CD4-positive, alpha-beta T cell treated with Interleukin-15 for 1 hour (primary cell): ENCODE results near the gene IMMP2L.
"Not testable (repeated sequence)": the region's sequence is repeated elsewhere in the genome, so short reads cannot be mapped to it uniquely, and the experiment has no call there.

Experiments used
- DNase-seq: peaks from one replicate; pipeline ENCODE4 v3.0.0-alpha.2; 2020

Gene IMMP2L

DNA sequence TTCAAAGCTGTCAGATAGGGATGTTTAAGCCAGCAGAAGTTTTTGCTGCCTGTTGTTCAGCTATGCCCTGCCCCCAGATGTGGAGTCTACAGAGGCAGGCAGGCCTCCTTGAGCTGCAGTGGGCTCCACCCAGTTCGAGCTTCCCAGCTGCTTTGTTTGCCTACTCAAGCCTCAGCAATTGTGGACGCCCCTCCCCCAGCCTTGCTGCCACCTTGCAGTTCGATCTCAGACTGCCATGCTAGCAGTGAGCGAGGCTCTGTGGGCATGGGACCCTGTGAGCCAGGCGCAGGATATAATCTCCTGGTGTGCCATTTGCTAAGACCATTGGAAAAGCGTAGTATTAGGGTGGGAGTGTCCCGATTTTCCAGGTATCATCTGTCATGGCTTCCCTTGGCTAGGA lies 901.7 kb downstream of the IMMP2L start:
- not testable (repeated sequence) for DNase-seq

DNA sequence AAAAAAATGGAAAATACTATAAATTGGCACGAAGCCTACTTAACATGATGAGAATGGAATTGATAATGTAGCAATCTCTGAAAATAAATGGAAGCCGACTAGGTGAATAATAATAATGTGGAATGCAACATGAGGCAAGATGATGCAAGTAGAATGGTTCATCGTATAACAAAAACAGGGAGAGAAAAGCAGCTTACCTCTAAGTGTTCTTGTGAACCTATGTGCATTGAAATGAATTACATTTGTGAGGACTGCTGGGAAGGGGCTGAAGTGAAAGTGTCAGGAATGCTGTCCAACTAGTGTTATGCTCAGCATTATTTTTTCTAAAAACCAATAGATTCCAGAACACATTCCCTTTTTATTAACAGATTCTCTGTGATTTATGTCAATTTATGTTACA lies 912.0 kb downstream of the IMMP2L start:
- DNase-seq: no peak

DNA sequence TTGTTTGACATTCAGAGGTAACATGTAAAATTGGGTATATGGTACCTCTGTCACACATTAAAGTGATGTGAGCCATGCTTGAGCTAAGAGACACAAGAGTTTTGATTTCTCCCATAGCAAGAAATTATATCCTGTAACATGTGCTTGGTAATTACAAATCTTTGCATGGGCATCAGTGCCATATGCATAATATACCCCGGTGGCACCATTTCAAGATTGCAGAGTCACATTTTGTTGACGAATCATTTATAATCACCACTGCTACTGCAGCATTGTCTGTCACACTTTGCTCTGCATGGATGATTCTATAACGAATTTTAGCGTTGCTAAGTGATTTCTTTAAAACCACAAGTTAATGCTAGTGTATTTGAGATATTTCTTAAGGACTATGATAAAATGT lies 915.0 kb downstream of the IMMP2L start:
- DNase-seq: no peak

GRCh38 chr7:110646804-110647203 lies 915.5 kb downstream of the IMMP2L start:
- DNase-seq: no peak

DNA sequence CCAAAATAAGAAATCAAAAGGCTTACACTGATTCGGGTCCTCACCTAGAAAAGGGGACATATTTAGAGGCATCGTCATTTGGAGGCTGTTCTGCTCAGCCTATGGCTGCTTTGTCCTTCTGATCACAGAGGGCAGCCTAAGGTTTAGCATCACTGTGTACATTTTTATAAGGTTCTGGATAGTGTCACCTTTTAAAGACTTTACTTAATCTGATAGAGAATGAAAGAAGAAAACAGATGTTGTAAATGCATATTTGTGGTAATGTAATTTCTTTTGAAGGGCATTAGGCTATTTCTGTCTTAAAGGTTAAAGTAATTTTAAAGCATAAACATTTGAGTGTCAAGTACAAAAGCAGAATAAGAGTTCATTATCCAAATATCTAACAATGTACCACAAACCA lies 916.7 kb downstream of the IMMP2L start:
- DNase-seq: no peak

GRCh38 chr7:110645060-110645459 lies 917.2 kb downstream of the IMMP2L start:
- no peak for DNase-seq

DNA sequence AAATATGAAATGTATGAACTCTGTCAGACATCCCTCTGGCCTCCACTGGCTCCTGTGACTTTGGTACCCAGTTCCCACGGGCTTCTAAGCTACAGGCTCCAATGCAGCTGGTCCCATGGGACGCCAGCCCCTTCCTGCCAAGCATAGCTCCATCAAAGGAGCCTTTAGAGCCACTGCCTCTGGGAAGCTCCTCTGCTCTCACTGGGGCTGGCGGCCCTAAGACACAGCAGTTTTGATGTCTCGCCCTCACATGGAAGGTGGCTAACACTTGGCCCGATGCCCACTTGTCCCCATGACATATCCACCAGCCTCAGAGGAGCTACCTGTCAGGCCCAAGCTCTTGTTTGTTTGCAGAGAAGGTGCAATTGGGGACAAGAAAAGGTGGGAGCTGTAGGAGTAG lies 925.0 kb downstream of the IMMP2L start:
- DNase-seq: no peak

DNA sequence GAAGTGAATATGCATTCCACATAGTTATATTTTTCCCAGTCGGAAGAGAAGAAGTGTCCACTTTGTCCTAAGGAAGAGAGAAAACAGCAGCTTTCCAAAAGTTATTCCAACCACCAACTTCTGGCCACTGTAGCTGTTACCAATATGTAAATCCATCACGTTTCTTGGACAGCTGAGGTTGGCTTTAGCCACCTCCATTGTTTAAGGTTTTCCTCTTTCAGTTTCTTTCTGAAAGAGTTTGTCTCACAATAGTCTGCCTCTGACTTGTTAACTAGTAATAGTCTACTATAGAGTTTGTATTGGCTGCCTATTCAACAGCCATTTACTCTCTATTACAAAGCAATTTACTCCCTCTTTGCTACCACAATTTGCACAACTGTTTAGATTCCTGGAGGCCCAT lies 929.0 kb downstream of the IMMP2L start:
- no peak for DNase-seq

DNA sequence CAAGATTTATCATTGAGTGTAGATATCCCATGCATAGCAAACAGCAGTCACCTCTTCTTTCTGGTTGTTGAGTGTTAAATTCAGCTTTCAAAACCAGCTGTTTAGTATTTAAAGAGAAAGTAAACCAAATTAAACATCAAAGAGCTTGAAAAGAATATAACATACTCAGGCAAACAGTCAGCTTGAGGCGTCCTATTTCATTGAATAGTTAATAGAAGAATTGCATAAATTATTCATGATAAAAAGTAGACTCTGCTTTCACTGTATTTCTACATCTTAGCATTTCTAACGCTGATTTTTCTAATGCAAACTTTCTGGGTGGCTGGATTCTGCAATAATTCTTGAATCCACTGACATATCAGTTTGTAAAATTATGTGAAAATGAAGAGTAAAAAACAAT lies 935.9 kb downstream of the IMMP2L start:
- DNase-seq: no peak

DNA sequence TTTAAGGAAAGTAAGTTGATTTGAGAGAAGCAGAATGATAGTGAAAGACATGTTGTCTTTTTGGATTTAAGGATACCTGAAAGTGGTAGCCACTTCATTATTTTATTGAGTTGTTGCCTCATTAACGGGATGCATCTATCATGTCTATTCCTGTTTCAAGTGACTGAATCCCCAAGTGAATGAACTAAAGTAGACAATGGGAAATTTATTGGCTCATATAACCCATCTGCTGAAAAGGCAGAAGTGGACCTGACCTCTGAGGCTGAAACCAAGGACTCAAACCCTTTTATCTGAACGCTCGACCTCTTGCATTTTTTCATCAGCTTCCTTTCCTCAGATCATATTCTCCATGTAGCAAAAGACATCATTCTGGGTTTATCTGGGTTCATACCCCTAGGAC lies 937.0 kb downstream of the IMMP2L start:
- no peak for DNase-seq

GRCh38 chr7:110623436-110623835 lies 938.9 kb downstream of the IMMP2L start:
- DNase-seq: no peak

DNA sequence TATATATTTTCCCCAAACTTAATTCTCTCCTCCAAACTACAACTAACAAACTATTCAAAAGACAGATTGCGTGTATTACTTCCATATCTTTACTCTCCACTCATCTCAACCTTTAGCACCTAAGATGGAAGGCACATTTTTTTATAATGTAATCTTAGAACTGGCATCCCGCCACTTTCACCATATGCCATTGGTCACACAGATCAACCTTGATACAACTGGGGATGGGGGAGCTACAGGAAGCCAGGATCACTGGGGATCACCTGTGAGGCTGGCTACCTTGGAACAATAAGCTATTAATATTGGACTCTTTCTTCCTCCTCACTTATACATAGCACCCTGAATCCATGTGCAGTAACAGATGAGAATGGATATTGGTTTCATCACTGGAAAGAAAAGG lies 941.0 kb downstream of the IMMP2L start:
- DNase-seq: no peak

GRCh38 chr7:110620110-110620735 lies 942.1 kb downstream of the IMMP2L start:
- DNase-seq: no peak
